Stomach (tissue), 4 donors: ENCODE data around the gene SZT2.

Experiments
- CTCF ChIP-seq, 7 experiments: fragments of 450-650 bp in 4 of 7; fragments of 200-600 bp in 3 of 7; sonication (generic) in 3 of 7; IDR thresholded peaks; one replicate each; pipeline ENCODE4 v1.5.1; 2016 to 2019; ENCODE audit warnings: antibody characterized with exemption in 7 of 7, control low read depth in 2 of 7, mild to moderate bottlenecking in 1 of 7
- EP300 ChIP-seq: sonication (generic); formaldehyde crosslinking; IDR thresholded peaks from one replicate; pipeline ENCODE4 v1.6.1; 2017; ENCODE audit warnings: antibody characterized with exemption
- POLR2AphosphoS5 ChIP-seq, 3 donors: sonication (generic); formaldehyde crosslinking; IDR thresholded peaks; one replicate each; pipeline ENCODE4 v1.6.1; 2016; ENCODE audit warnings: antibody characterized with exemption in 3 of 3

GRCh38 chr1:43345120-43345519, 44.6 kb upstream of the SZT2 start:
- TF ChIP-seq CTCF (IDR thresholded peaks at IDR 0.05) = no peak
- TF ChIP-seq EP300 = no peak
- peak in 2 of 3 donors; percentile 20 to 70 for TF ChIP-seq POLR2AphosphoS5 (IDR thresholded peaks at IDR 0.05)
